ENCODE data around the gene POU3F1.

DNA sequence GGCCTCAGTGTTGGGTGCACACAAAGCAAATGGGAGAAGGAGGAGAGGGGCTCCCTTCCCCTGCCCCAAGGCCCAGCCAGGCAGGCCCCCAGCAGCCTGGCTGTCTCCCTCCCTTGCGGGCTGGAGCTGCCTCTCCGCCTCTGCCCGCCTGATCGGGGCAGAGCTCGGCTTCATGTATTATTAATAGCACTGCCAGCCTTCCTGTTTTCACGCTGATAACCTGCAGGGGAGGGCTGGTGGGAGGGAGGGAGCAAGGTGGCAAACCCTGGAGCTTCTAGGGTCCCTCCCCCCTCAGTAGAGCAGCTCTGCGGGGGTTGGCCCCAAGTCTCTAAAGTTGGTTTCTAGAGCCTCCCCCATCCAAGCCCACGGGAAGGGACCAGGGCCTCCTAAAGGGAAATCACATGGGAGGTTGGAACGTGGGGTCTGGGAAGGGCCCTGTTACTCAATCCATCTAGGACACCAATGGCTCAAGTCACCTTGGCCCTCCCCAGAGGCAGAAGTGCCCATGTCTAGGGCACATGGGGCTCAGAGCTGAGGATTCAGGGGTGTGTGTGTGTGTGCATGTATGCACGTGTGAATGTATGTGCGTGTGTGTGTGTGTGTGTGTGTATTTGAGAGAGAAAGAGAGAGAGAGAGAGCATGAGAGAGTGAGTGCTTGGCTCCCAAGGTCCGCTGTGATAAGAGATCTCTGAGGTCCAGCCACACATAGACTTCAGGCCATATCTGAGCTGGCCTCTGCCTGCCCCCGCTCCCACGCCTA, 21.8 kb upstream of the POU3F1 start:
- TF ChIP-seq, protein P1, sequence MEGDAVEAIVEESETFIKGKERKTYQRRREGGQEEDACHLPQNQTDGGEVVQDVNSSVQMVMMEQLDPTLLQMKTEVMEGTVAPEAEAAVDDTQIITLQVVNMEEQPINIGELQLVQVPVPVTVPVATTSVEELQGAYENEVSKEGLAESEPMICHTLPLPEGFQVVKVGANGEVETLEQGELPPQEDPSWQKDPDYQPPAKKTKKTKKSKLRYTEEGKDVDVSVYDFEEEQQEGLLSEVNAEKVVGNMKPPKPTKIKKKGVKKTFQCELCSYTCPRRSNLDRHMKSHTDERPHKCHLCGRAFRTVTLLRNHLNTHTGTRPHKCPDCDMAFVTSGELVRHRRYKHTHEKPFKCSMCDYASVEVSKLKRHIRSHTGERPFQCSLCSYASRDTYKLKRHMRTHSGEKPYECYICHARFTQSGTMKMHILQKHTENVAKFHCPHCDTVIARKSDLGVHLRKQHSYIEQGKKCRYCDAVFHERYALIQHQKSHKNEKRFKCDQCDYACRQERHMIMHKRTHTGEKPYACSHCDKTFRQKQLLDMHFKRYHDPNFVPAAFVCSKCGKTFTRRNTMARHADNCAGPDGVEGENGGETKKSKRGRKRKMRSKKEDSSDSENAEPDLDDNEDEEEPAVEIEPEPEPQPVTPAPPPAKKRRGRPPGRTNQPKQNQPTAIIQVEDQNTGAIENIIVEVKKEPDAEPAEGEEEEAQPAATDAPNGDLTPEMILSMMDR (IDR thresholded peaks at IDR 0.05 in 8 of 11, conservative IDR thresholded peaks at IDR 0.05 in 3 of 11) = no peak
- TF ChIP-seq POLR2A (IDR thresholded peaks at IDR 0.05) (no peak), POLR2AphosphoS5 (IDR thresholded peaks at IDR 0.05) (no peak)

Data from spleen (tissue), 7 donors.